Stimulated activated naive CD8-positive, alpha-beta T cell treated with anti-CD3 and anti-CD28 coated beads, Interleukin-15, amount 100 ng/mL, for 72 hours (primary cell): ENCODE results near the gene NFIA.

Experiments
- ATAC-seq: fragments of 150-1000 bp; cut with Tn5 transposase; 2 replicates; pipeline ENCODE4 v1.10.0; 2021; ENCODE audit warnings: mild to moderate bottlenecking, moderate library complexity
- DNase-seq, 2 donors: peaks; one replicate each; pipeline ENCODE4 v3.0.0; 2021 to 2022
- H3K27ac Mint-ChIP-seq, 2 donors: one replicate each; pipeline ENCODE4 v1.8.0; 2022; ENCODE audit warnings: mild to moderate bottlenecking in 2 of 2, mixed read lengths in 2 of 2, moderate library complexity in 2 of 2
- H3K27me3 Mint-ChIP-seq: one replicate; pipeline ENCODE4 v1.8.0; 2022; ENCODE audit warnings: mixed read lengths
- H3K4me1 Mint-ChIP-seq: one replicate; pipeline ENCODE4 v1.8.0; 2022; ENCODE audit warnings: mild to moderate bottlenecking, mixed read lengths
- H3K4me3 Mint-ChIP-seq, 2 donors: one replicate each; pipeline ENCODE4 v1.8.0; 2022; ENCODE audit warnings: mild to moderate bottlenecking in 2 of 2, mixed read lengths in 2 of 2, moderate library complexity in 1 of 2
- H3K9me3 Mint-ChIP-seq, 2 donors: one replicate each; pipeline ENCODE4 v1.8.0; 2022; ENCODE audit warnings: mixed read lengths in 2 of 2

Gene NFIA

GRCh38 chr1:61181067-61182038 lies 99.0 kb downstream of the NFIA start:
- Mint-ChIP-seq H3K4me1 (peaks cover 6% of the 10 kb centered on the region), H3K4me3 (no peak overlapping the region), H3K27ac (no peak overlapping the region), H3K9me3 (no peaks in the 10 kb centered on the region), H3K27me3 (no peaks in the 10 kb centered on the region)
- no peak for DNase-seq
- no peak for ATAC-seq

- DNase-seq = no peak
- no peak overlapping the region for H3K4me3 Mint-ChIP-seq
These were observed 99.7 kb downstream of the NFIA start for GRCh38 chr1:61182049-61182448.

DNA sequence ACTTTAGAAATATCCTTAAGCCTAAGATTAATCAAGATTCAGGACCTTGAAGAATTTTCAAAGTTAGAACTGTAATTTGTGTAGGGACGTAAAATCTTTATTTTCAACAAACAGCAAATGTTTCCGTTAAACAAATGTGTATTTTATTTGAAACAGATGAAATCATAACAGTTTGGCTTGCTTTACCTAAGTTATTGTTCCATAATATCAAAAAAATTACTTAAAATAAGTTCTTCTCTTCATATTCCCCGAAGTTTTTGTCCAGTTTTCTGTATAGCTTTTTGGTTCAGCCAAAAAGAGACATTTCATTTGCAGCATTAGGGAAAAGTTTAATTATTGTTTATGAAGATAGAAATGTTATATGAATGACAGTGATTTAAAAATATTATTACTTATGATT lies 100.1 kb downstream of the NFIA start:
- Mint-ChIP-seq H3K27me3 (no peaks in the 10 kb centered on the region), H3K4me3 (no peak overlapping the region), H3K4me1 (peaks cover 6% of the 10 kb centered on the region), H3K9me3 (no peaks in the 10 kb centered on the region), H3K27ac (no peak overlapping the region)
- DNase-seq (no peak), ATAC-seq (no peak)

More at GRCh38 chr1:61182049-61182448, 99.7 kb downstream of the NFIA start:
- Mint-ChIP-seq H3K4me1 (peaks cover 6% of the 10 kb centered on the region), H3K27me3 (no peaks in the 10 kb centered on the region), H3K9me3 (no peaks in the 10 kb centered on the region), H3K27ac (no peak overlapping the region)
- no peak for ATAC-seq

DNA sequence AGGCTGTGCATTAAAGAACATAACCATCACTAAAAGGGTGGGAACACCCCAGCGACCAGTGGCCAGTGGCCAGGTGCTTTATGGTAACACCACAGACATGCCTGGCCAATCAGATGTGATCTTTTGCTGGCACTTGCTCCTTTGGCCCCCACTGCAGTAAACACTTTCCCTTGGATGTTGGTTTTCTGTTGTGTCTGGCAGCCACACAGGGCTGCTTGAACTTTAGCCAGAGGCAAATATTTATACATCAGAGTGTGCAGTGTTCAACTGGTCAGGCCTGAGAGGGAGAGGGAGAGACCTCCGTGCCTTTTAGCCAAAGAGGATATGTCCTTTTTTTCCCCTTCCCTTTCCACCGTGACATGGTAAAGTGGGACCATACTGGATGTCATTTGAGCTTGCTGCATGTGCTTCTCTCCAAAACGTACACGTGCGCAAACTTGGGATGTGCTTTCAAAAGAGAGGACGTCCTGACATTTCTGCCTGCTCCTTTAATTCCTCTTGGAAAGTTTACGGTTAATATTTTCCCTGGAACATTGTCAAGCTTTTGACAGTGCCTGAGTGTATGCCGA lies 101.2 kb downstream of the NFIA start:
- Mint-ChIP-seq H3K27ac (no peak overlapping the region), H3K9me3 (no peaks in the 10 kb centered on the region), H3K27me3 (no peaks in the 10 kb centered on the region), H3K4me3 (no peak overlapping the region), H3K4me1 (peaks cover 6% of the 10 kb centered on the region)
- DNase-seq (no peak), ATAC-seq (no peak)

DNA sequence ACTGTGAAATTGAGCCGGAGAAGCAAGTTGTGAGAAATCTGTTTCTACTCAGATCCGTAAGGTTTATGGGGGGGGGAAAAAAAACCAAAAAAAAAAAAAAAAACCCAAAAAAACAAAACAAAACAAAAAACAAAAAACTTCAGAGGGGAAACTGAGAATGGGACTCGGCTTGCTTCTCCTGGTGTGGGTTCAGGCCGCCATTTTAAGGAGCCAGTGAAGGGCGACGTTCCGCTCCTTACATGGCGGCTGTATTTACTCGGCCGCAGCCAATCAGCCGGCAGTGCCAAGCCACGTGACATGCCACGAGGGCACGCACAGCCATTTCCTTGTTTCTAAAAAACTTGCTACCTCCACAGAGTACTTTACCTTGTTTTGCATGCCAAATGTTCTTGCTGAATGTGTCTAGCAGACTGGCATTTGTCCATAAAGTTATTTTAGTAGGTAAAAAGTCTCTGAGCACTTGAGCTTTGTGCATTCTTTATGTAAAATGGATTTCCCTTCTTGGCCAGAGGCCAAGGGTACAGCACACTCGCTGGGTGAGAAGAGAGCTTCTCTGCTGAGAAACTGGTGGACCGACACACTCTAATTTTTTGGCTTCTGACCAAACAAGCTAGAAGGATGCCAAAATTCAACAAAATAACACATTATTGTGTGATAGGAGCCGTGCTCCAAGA lies 101.8 kb downstream of the NFIA start:
- peaks cover 6% of the 10 kb centered on the region for H3K4me1 Mint-ChIP-seq
- H3K27ac Mint-ChIP-seq = no peak overlapping the region
- H3K4me3 Mint-ChIP-seq = no peak overlapping the region
- H3K9me3 Mint-ChIP-seq = no peaks in the 10 kb centered on the region
- ATAC-seq (no peak), DNase-seq (no peak)
- no peaks in the 10 kb centered on the region for H3K27me3 Mint-ChIP-seq

DNA sequence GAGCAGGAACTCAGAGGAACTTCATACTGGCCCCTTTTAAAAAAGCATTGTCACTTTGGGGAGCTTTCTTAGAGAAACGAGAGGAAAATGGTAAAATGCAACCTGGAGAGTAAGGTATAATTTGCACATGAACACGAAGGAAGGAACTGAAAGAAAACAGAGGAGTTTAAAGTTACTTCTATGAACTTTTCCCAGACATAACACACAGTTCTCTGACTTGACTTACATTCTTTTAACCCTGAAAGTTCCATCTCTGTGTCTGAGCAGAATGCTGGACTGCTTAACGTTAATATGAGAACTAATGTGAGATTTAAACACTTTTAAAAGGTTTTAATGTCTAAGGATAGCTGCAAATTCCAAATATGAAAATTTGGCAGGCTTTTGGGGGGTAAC lies 102.3 kb downstream of the NFIA start:
- Mint-ChIP-seq H3K4me1 (peaks cover 6% of the 10 kb centered on the region), H3K27me3 (no peaks in the 10 kb centered on the region), H3K4me3 (no peak overlapping the region), H3K27ac (no peak overlapping the region), H3K9me3 (no peaks in the 10 kb centered on the region)
- DNase-seq (no peak), ATAC-seq (no peak)

GRCh38 chr1:61186753-61187152 lies 104.4 kb downstream of the NFIA start:
- Mint-ChIP-seq H3K27ac (no peak overlapping the region), H3K27me3 (no peaks in the 10 kb centered on the region), H3K4me1 (peaks cover 6% of the 10 kb centered on the region), H3K4me3 (no peak overlapping the region), H3K9me3 (no peaks in the 10 kb centered on the region)
- DNase-seq (no peak), ATAC-seq (no peak)

DNA sequence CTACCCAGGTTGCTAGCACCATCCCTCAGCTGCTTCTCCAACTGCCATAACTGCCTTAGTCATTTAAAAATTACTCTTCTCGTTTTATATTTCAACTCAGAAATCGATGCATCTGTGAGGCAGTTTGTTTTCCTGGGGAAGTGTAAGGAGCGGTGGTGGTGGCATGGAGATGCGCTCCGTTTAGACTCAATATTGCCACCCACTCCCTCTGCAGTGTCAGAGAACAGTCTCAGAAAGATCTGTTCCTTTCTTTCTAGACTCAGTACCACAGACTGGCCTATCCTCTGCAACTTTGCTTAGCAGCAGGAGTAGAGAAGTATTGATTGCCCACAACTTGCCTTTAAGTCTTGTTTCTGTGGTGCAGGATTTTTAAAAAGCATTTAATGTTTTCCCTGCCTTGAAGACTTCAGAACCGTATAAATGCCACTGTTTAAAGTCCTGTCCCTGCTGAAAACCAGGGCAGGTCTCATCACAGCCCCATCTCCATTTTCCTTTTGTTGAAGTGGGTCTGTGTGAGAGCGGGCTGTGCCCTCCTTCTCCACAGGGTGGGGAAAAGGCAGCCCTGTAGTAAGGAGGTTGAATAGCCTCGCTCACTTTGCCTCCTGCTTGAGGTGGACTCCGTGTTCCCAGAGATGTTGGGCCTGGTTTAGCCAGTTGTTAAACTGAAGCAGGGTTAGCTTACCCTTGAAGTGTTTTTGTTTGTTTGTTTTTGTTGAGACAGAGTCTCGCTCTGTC lies 105.2 kb downstream of the NFIA start:
- DNase-seq (no peak), ATAC-seq (no peak)
- Mint-ChIP-seq H3K4me3 (no peak overlapping the region), H3K4me1 (peaks cover 6% of the 10 kb centered on the region), H3K27me3 (no peaks in the 10 kb centered on the region), H3K9me3 (no peaks in the 10 kb centered on the region), H3K27ac (peak overlapping the region in 1 of 2 donors; percentile 41)

DNA sequence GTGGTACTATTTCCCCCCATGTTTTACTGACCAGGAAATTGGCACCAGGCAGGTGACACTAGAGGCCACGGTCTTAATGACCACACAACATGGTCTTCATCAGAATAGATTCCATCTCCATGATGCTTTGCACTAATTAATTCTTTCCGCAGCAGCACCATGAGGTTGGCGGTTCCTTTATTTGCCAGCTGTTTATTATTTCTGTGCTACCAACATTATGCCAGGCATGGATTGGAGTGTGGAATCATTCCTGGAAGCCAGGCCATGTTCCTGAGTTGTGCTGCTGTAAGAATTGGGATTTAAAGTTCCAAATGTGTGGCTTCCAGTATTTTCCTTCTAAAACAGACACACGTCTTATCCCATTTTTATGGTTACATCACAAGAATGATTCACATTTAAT lies 107.8 kb downstream of the NFIA start:
- H3K4me3 Mint-ChIP-seq = no peak overlapping the region
- H3K27ac Mint-ChIP-seq = no peak overlapping the region
- ATAC-seq (no peak), DNase-seq (no peak)
- no peaks in the 10 kb centered on the region for H3K4me1 Mint-ChIP-seq
- H3K9me3 Mint-ChIP-seq = no peaks in the 10 kb centered on the region
- no peaks in the 10 kb centered on the region for H3K27me3 Mint-ChIP-seq

DNA sequence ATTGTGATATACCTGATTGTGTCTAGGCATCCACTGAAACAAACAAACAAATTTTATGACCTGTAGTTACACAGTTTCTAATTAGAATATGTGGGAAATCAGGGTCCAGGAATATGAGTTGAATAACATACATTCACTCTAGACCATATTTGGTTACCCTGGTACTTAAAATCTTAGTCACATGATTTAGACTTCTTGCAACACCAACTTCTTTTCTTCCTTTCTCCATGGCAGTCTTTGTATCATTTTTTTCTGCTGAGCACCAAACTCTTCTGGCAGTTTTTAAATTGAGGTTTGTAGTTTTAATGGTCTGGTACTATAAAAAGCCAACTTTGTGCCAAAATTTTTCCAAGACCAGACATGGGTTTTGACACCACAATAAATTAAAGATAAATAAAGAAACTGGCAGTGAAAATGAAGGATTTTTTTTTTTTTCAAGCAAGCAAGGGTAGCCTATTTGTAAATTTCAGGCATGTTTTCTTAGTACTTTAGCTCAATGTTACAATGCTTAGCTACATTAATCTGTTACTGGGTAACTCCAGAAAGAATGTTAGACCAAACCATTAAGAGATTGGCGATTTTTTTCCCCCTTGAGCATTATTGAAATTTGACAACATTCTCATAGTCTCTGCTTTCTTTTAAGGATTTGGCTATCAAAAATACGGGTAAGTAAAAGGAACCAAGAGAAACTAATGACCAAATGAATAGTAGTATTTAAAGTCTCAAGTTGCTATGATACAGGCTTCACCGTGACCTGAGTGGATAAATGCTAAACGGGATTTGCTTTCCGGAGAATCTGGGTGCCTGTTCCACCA lies 108.5 kb downstream of the NFIA start:
- DNase-seq = no peak
- Mint-ChIP-seq H3K4me1 (no peaks in the 10 kb centered on the region), H3K27me3 (no peaks in the 10 kb centered on the region), H3K27ac (no peak overlapping the region), H3K9me3 (no peaks in the 10 kb centered on the region), H3K4me3 (no peak overlapping the region)
- ATAC-seq = no peak

- H3K27ac Mint-ChIP-seq = no peak overlapping the region
- no peaks in the 10 kb centered on the region for H3K27me3 Mint-ChIP-seq
- H3K9me3 Mint-ChIP-seq = no peaks in the 10 kb centered on the region
- no peaks in the 10 kb centered on the region for H3K4me1 Mint-ChIP-seq
- no peak for DNase-seq
- H3K4me3 Mint-ChIP-seq = no peak overlapping the region
- ATAC-seq = no peak
These were observed 109.0 kb downstream of the NFIA start for GRCh38 chr1:61191433-61191720.

DNA sequence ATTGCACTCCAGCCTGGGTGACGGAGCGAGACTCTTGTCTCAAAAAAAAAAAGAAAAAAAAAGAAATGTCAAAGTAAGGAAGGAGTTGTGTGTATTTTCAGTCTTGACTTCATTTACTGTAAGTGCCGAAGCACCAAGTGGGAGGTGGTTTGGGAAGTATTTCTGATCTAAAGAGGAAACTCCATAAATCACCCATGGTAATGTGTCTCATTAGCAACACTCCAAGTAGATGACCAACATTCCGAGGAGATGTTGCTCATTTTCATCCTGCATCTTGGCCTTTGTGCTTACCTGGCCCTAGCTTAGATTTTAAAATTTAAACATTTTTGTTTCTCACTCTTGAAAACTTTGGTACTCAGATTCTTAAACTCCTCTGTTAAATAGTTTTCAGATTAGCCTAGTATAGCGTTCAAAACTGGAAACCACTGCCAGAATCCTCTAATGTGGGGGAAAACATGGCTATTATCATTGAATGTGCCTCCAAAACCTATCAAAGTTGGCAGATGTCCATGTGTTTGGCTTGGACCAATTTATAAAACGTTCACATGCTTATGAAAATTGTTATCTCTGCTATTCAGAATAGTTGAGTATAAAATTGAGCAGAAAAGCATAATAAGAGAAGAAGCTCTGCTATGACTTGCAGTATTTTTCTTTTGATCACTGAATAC lies 110.4 kb downstream of the NFIA start:
- H3K9me3 Mint-ChIP-seq = no peaks in the 10 kb centered on the region
- no peak for ATAC-seq
- no peak for DNase-seq
- no peak overlapping the region for H3K4me3 Mint-ChIP-seq
- H3K4me1 Mint-ChIP-seq = no peaks in the 10 kb centered on the region
- no peaks in the 10 kb centered on the region for H3K27me3 Mint-ChIP-seq
- no peak overlapping the region for H3K27ac Mint-ChIP-seq

- Mint-ChIP-seq H3K4me1 (no peaks in the 10 kb centered on the region), H3K4me3 (no peak overlapping the region), H3K27me3 (no peaks in the 10 kb centered on the region), H3K27ac (no peak overlapping the region), H3K9me3 (no peaks in the 10 kb centered on the region)
- ATAC-seq = no peak
- DNase-seq = no peak
These were observed 111.4 kb downstream of the NFIA start for GRCh38 chr1:61193808-61194207.

- Mint-ChIP-seq H3K9me3 (no peaks in the 10 kb centered on the region), H3K4me1 (no peaks in the 10 kb centered on the region)
- ATAC-seq = no peak
These were observed 116.2 kb downstream of the NFIA start for GRCh38 chr1:61198554-61198953.

DNA sequence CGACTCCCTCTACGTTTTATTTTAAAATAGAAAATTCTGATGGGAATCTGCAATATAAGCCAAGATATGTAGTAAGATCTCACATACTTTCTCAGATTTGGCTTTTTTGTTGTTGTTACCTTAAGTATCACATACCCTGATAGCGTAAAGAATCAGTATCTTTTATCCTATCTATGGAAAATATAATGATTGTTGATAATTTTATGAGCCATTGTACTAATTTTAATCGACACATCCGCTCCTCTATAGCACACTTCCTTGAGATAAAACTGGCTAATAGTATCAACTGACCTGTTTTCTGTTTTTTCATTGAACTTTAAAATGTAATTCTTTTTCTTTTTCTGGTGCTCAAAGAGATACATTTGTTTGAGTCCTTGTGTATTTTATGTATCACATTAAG lies 118.7 kb downstream of the NFIA start:
- H3K4me1 Mint-ChIP-seq = no peaks in the 10 kb centered on the region
- peak overlapping the region in 1 of 2 donors; percentile 34 for H3K27ac Mint-ChIP-seq
- ATAC-seq (no peak), DNase-seq (no peak)
- no peaks in the 10 kb centered on the region for H3K27me3 Mint-ChIP-seq
- no peak overlapping the region for H3K4me3 Mint-ChIP-seq
- H3K9me3 Mint-ChIP-seq = no peaks in the 10 kb centered on the region

More at GRCh38 chr1:61198554-61198953, 116.2 kb downstream of the NFIA start:
- no peak overlapping the region for H3K27ac Mint-ChIP-seq
- H3K27me3 Mint-ChIP-seq = no peaks in the 10 kb centered on the region
- no peak overlapping the region for H3K4me3 Mint-ChIP-seq
- no peak for DNase-seq
